ENCODE results near the gene CES3.
"Not testable (repeated sequence)": the region's sequence is repeated elsewhere in the genome, so short reads cannot be mapped to it uniquely, and the experiment has no call there.

The CES3 gene

GRCh38 chr16:66970775-66971720, 10.0 kb downstream of the CES3 start:
- DNase-seq (ENCODE audit: low read depth): no peak

GRCh38 chr16:66972983-66973382, 11.9 kb downstream of the CES3 start:
- no peak for DNase-seq (ENCODE audit: low read depth)

DNA sequence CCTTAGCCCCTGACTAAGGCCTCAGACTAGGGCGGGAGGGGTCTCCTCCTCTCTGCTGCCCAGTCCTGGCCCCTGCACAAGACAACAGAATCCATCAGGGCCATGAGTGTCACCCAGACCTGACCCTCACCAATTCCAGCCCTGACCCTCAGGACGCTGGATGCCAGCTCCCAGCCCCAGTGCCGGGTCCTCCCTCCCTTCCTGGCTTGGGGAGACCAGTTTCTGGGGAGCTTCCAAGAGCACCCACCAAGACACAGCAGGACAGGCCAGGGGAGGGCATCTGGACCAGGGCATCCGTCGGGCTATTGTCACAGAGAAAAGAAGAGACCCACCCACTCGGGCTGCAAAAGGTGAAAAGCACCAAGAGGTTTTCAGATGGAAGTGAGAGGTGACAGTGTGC, 12.7 kb downstream of the CES3 start:
- DNase-seq (ENCODE audit: low read depth): no peak

DNA sequence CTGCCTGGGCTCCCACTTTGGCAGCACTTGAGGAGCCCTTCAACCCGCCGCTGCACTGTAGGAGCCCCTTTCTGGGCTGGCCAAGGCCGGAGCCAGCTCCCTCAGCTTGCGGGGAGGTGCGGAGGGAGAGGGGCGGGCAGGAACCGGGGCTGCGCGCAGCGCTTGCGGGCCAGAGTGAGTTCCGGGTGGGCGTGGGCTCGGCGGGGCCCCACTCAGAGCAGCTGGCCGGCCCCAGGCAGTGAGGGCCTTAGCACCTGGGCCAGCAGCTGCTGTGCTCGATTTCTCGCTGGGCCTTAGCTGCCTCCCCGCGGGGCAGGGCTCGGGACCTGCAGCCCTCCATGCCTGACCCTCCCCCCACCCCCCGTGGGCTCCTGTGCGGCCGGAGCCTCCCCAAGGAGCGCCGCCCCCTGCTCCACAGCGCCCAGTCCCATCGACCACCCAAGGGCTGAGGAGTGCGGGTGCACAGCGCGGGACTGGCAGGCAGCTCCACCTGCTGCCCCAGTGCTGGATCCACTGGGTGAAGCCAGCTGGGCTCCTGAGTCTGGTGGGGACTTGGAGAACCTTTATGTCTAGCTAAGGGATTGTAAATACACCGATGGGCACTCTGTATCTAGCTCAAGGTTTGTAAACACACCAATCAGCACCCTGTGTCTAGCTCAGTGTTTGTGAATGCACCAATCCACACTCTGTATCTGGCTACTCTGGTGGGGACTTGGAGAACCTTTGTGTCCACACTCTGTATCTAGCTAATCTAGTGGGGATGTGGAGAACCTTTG, 13.3 kb downstream of the CES3 start:
- DNase-seq (ENCODE audit: low read depth): not testable (repeated sequence)

DNA sequence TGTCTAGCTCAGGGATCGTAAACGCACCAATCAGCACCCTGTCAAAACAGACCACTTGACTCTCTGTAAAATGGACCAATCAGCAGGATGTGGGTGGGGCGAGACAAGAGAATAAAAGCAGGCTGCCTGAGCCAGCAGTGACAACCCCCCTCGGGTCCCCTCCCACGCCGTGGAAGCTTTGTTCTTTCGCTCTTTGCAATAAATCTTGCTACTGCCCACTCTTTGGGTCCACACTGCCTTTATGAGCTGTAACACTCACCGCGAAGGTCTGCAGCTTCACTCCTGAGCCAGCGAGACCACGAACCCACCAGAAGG, 13.8 kb downstream of the CES3 start:
- DNase-seq (ENCODE audit: low read depth): peak; percentile 25

GRCh38 chr16:66975302-66975893, 14.3 kb downstream of the CES3 start:
- DNase-seq (ENCODE audit: low read depth): no peak

GRCh38 chr16:66976746-66977145, 15.7 kb downstream of the CES3 start:
- DNase-seq (ENCODE audit: low read depth): no peak

DNA sequence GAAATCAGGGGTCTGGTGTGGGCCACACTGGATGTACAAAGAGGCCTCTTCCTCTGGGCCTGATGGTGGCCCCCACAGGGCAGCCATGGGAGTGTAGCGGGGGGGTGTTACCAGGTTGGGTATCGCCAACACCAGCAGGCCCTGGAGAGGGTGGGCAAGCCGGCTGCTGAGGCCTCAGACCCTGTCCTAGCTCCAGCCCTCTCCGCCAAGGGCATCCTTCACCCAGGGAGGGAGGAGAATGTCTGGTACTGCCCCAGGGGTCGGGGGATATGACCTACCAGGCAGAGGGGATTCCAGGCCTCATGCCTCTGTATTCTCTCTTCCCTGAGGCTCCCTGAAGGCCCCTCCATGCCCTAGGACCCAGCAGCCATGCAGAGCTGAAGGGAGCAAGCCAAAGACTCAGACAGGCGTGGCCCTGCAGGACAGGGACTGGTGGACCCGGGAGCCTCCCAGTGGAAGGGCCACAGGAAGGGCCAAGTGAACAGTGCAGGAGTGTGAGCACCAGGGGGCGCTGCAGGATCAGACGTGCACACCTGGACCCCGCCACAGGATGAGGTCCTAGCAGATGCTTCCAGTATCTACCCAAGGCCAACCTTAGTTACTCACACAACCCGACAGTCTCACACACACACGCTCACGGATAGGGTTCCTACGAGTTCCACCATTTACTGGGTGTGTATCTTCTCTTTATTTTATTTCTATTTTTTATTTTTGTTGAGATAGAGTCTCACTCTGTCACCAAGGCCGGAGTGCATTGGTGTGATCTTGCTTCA, 16.5 kb downstream of the CES3 start:
- DNase-seq (ENCODE audit: low read depth): peak; percentile 84

DNA sequence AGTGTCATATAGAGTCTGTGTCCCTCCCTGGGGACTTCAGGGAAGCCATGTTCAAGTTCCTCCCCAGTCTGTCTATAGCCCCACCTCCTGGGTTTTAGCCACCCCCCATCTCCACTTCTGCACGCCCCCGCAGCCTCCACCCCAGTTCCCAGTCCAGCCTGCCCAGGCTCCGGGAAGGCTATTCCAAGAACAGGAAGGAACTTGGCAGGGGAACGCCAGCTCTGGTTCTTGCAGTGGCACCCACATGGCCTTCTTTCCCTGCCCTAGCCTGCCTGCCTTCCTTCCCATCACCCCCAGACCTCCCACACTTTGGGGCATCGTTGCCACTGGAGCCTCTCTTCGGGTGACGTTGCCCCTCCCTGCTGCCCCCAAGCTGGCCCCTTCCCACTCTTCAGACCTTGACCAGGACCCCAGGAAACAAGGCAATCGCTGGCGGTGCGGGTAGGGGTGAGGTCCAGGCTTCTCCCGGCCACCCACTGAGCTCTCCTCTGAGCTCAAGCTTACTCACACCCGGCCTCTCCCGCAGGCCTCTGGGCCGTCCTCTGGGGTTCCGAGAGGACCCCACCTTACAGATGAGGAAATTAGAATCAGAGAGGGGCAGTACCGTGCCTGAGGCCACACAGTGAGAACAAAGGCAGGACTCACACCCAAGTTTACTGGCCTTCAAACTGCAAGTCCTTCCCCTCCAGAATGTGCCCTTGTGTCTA, 18.1 kb downstream of the CES3 start:
- no peak for DNase-seq (ENCODE audit: low read depth)

- DNase-seq (ENCODE audit: low read depth): no peak
Observed at GRCh38 chr16:66983033-66983432, 22.0 kb downstream of the CES3 start.

DNA sequence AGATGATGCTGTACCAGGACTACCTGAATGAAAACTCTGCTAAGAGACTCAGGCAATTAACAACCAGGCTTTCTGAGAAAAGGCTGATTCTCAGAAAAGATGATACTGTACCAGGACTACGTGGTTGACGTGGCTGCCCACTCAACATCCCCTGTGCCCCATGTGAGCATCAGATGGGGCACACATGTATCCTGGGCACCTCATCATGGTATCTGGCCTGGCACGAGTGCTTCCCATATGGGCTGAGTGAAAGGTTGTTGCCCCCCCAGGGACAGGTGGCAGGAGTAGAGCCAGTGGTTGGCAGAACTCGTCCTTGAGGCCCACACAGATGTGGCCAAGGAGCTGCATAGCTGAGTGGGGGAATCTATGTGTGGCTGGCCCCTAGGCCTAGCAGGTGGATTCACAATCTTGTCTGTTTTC, 23.8 kb downstream of the CES3 start:
- peak; percentile 38 for DNase-seq (ENCODE audit: low read depth)

DNA sequence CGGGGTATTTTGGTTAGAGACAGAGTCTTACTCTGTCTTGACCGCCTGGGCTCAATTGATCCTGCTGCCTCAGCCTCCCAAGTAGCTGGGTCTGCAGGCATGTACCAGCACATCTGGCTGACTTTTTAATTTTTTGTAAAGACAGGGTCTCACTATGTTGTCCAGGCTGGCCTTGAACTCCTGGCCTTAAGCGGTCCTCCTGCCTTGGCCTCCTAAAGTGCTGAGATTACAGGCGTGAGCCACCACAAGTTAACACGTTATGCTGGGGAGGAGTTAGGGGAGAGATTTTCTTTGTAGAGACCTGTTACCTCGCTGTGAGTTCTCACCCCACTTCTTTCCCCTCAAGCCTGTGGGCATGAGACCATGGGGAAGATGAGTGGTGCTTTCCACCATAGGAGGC, 25.5 kb downstream of the CES3 start:
- DNase-seq (ENCODE audit: low read depth): no peak

DNA sequence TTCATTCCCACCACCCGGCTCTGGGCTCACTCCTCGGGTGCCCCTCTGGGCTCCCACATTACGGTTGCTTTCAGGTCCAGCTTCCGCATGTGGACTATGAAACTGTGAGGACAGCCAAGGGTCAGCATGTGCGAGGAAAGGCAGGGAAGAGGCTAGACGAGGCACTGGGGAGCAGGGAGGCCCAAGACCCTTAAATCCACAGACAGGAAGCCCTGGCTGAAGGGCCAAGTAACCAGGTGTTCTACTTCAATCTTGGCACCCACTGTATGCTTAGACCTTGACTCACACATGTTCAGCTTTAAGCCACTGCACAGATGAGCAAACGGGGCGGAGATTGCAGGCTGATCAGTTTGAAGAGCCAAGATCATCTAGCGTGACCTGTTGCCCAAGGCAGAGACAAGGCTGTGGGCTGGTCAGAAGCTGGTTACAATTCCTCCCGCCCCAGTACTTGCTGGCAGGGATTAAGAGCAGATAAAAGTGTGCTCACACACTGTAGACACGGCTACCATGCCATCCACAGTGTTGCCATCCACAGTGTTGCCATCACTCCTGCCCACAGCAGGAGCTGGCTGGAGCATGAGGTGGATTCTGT, 27.2 kb downstream of the CES3 start, which contains the start of gene CES4A:
CES4A (plus strand) TSS at position 393 of the 592 bp plus-strand sequence; CDS start at position 577, 184 bp downstream.
- DNase-seq (ENCODE audit: low read depth): no peak

DNA sequence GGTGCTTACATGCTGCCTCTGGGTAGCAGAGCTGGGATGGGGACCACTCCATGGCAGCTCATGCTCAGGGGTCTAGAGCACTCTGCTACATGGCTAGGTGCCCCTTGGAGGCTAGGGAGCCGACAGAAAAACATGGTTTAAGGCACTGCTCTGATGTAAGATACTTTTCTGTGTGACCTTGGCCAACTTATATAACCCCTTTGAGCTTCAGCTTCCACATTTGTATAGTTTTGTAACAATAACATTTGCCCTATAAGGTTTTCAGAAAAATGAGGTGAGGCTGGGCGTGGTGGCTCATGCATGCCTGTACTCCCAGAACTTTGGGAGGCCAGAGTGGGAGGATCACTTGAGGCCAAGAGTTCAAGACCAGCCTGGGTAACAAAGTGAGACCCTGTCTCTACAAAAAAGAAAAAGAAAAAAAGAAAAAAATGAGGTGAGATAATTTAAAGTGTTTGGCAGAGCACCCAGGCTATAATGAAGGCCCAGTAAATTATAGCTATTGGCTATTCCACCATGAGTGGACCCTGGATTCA, 30.5 kb downstream of the CES3 start:
- DNase-seq (ENCODE audit: low read depth): no peak

GRCh38 chr16:66993558-66993957, 32.5 kb downstream of the CES3 start:
- DNase-seq (ENCODE audit: low read depth): not testable (repeated sequence)

DNA sequence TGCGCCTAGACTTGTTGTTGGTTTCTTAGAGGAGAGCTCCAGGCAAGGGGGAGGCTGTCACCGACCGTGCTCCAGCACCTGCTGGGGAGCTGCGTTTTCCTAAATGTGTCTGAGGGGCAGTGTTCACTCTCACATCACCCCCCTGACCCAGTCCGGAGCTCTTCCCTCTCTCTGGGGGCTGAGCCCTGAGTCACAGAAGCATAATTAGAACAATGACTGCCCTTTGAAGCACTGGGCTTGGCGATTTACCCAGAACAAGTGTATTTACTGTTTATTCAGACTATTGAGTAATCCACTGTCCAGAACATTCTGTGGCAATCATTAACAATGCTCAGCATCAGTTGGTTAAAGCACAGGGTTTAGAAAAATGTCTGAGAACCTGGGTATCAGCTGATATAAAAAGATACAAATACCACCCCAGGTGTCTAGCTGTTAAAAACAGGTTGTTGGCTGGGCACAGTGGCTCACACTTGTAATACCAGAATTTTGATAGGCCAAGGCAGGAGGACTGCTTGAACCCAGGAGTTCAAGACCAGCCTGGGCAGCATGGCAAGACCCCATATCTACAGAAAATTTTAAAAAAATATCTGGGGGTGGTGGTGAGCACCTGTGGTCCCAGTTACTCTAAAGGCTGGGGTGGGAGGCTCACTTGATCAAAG, 35.4 kb downstream of the CES3 start:
- no peak for DNase-seq (ENCODE audit: low read depth)

- DNase-seq (ENCODE audit: low read depth): no peak
Observed at GRCh38 chr16:66996983-66997358, 35.9 kb downstream of the CES3 start.

- DNase-seq (ENCODE audit: low read depth): no peak
Observed at GRCh38 chr16:67000384-67001351, 39.6 kb downstream of the CES3 start.

DNA sequence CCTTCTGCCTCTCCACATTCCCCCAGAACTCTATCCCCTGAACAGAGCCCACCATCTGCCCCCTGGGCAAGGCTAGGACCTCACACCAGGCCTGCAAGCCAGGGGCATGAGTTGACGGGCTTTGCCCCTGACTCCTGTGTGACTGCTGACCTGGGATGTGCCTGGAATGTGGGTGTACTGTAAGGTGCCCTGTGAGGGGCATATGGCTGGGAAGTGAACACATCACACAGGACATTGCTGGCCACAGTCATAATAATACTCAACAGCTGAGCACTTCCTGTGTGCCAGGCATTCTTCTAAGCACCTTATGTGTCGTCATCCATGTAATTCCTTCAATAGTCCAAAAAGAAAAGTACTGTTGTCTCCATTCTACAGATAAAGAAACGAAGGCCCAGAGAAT, 40.7 kb downstream of the CES3 start:
- DNase-seq (ENCODE audit: low read depth): no peak
